Activated naive CD8-positive, alpha-beta T cell treated with anti-CD3 and anti-CD28 coated beads for 36 hours (primary cell): ENCODE data around the gene BCL2L11. TPM values are rescaled to one million over a fixed set of nuclear protein-coding genes. Genes with fewer than 3 reads are reported as not detected.

Experiments
- DNase-seq: peaks from one replicate; pipeline ENCODE4 v3.0.0; 2021
- H3K27ac Mint-ChIP-seq: one replicate; pipeline ENCODE4 v1.8.0; 2022; ENCODE audit warnings: mild to moderate bottlenecking, moderate library complexity, mixed read lengths
- H3K27me3 Mint-ChIP-seq: one replicate; pipeline ENCODE4 v1.8.0; 2022; ENCODE audit warnings: mild to moderate bottlenecking, mixed read lengths
- H3K36me3 Mint-ChIP-seq: one replicate; pipeline ENCODE4 v1.8.0; 2021; ENCODE audit warnings: mild to moderate bottlenecking, mixed read lengths
- H3K4me1 Mint-ChIP-seq: one replicate; pipeline ENCODE4 v1.8.0; 2021; ENCODE audit warnings: mixed read lengths
- H3K4me3 Mint-ChIP-seq: one replicate; pipeline ENCODE4 v1.8.0; 2022; ENCODE audit warnings: mild to moderate bottlenecking, moderate library complexity, mixed read lengths
- H3K9me3 Mint-ChIP-seq: one replicate; pipeline ENCODE4 v1.8.0; 2022; ENCODE audit warnings: mixed read lengths
- total RNA-seq, 2 experiments: library from RNA; stranded (reverse); gene quantifications; one replicate each; pipeline ENCODE4 v1.2.3, GENCODE V29; 2021

Gene BCL2L11
- total RNA-seq, 2 experiments from 2014 or later: 19.9 TPM

DNA sequence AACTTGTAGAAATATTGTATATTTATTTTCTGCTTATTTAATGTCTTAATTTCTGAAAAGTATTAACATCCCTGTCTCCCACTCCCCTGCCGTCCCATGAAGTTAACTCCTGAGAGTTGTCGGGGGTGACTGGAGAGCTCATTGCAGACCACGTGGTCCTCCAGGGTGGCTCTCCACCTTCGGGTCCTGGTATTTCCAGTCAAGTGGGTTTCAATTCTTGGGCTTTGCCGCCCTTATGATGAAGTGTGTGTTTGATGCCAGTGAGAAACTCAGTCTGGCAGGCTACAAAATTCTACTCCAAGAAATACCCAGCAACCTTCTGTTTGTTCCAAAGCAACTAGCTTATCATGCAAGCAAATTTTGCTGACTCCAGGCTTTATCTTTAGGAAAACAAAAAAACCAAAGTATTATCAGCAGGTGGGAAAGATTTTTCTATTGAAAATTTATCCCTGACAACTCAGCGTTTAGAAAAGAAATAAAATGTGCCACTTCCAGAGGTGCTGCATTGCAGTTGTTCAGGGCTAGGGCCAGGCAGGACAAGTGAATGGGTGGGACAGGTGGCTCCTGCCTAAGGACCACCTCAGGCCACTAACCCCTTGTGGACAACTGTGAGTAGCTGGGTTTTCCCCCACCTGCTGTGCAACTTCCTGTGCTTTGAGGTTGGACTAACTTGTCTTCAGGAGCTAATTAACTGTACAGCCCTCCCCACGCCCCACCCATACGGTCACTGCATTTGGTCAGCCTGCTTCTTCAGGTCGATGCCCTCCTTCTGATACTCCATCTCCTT is 46.6 kb downstream of the BCL2L11 start:
- peaks cover 8% of the 10 kb centered on the region for H3K27me3 Mint-ChIP-seq
- no peaks in the 10 kb centered on the region for H3K9me3 Mint-ChIP-seq
- H3K4me3 Mint-ChIP-seq: no peak overlapping the region
- H3K4me1 Mint-ChIP-seq: peaks cover 35% of the 10 kb centered on the region
- H3K36me3 Mint-ChIP-seq: peaks cover 15% of the 10 kb centered on the region
- no peak overlapping the region for H3K27ac Mint-ChIP-seq
- no peak for DNase-seq

DNA sequence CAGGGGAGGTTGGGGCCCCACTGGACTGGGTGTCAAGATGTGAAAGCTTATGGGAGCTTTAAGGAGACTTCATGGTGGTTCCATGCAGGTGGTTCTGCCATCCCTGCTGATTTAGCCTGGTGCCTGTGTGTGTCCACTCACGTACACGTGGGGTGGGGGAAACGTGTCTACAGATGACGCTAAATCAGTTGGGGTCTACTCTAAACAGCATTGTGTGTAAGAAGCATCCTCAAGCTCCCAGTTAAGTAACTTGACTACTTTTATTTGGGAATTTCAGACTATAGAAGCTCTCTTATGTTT is 47.1 kb downstream of the BCL2L11 start:
- no peak overlapping the region for H3K27ac Mint-ChIP-seq
- peaks cover 11% of the 10 kb centered on the region for H3K36me3 Mint-ChIP-seq
- H3K4me3 Mint-ChIP-seq: no peak overlapping the region
- peaks cover 8% of the 10 kb centered on the region for H3K27me3 Mint-ChIP-seq
- DNase-seq: no peak
- no peaks in the 10 kb centered on the region for H3K9me3 Mint-ChIP-seq
- H3K4me1 Mint-ChIP-seq: peaks cover 30% of the 10 kb centered on the region

DNA sequence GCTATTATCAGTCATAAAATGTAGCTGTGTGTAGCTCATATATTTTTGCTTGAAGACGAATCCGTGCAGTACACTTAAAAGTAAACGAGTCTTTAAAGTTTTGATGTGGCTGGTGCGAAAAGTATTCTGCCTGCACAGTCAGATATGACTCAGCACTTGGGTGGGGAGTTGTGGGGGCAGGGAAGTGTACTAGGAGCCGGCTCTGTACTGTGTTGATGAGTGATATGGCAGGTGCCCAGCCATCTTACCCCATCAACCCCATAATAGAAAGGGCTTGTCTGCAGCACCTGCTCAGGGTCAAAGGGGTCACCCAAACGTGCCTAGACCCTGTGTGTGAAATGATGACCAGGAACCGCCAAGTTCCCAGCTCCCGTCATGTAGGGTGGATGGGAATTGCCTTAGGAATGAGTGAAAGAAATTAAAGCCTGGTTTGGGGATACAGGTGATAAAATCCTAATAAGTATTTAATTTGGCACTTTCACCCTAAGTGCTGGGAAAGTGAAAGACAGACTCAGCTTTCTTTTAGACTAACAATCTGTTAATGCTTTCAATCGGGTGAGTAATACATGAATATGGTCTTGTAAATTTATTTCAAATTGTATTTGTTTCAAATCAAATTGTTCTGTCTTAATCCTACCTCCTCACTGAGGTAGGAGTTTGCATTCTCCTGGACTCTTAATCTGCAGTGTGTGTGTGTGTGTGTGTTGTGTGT is 48.0 kb downstream of the BCL2L11 start:
- H3K4me3 Mint-ChIP-seq: no peak overlapping the region
- peaks cover 24% of the 10 kb centered on the region for H3K4me1 Mint-ChIP-seq
- peaks cover 8% of the 10 kb centered on the region for H3K27me3 Mint-ChIP-seq
- no peak overlapping the region for H3K27ac Mint-ChIP-seq
- no peaks in the 10 kb centered on the region for H3K9me3 Mint-ChIP-seq
- peaks cover 8% of the 10 kb centered on the region for H3K36me3 Mint-ChIP-seq
- peak; percentile 72 for DNase-seq

DNA sequence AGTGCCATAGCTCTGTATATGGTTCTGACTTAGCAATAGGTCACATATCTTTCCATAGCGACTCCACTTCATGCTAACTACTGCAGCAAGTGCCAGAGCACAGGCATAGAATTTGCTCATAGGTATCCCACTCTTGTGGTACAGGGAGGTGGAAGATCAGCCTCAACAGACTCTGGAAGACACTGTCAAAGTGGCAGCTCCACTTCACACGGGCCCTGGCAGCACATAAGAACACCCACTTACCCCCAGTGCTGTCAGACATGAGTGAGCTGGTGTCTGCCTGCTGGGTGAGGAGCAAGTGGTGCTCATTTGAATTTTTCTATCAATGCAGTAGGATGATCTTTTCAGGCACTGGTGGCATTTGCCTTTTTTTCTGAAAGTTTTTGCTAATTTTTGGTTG is 48.6 kb downstream of the BCL2L11 start:
- Mint-ChIP-seq H3K9me3 (no peaks in the 10 kb centered on the region), H3K4me1 (peaks cover 24% of the 10 kb centered on the region), H3K36me3 (peaks cover 8% of the 10 kb centered on the region), H3K27me3 (peaks cover 8% of the 10 kb centered on the region), H3K27ac (no peak overlapping the region), H3K4me3 (no peak overlapping the region)
- no peak for DNase-seq

DNA sequence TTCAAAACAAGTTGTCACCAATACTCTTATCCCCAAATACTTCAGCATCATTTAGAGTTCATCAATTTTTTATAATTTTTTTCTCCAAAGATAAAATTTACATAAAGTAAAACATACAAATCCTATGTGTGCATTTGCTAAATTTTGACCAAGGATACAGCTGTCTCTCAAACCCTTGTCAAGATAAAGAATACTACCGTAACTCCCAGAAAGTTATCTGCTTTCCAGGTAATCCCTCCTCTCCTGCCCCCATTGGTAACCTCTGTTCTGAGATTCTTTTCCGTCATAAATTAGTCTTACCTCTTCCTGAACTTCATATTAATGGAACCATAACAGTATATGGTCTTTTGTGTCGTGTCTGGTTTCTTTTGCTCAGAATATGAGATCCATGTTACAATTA is 49.2 kb downstream of the BCL2L11 start:
- peaks cover 8% of the 10 kb centered on the region for H3K27me3 Mint-ChIP-seq
- H3K27ac Mint-ChIP-seq: no peak overlapping the region
- peaks cover 7% of the 10 kb centered on the region for H3K36me3 Mint-ChIP-seq
- peaks cover 21% of the 10 kb centered on the region for H3K4me1 Mint-ChIP-seq
- no peak for DNase-seq
- H3K9me3 Mint-ChIP-seq: no peaks in the 10 kb centered on the region
- no peak overlapping the region for H3K4me3 Mint-ChIP-seq

DNA sequence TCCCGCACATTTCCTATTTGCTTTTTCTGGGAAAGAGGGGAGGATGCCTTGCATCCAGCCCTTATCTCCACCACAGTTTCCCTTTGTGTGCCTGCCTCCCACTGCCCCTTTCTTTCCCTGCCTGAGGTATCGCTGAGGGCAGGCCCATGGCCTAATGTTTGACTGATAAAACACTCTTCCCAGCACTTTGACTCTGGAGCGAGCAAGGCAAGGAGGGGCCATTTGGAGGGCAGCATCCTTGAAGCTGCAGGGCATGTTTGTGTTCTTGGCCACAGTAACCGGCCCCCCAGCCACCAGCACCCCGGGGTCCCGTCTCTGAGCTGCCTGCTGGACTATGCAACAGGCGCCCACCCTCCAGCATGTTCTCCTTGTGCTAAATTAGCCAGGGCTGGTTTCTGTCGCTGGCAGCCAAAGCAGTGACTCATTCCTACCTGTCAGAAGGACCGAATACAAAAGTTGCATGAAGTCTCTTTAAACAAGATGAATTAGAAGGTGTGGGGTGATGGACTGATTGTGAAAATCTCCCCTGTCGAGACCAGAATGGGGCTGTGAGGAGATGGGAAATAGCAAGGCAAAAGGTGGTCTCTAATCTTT is 50.7 kb downstream of the BCL2L11 start:
- Mint-ChIP-seq H3K27ac (no peak overlapping the region), H3K4me3 (no peak overlapping the region), H3K4me1 (peaks cover 20% of the 10 kb centered on the region), H3K9me3 (no peaks in the 10 kb centered on the region), H3K36me3 (no peaks in the 10 kb centered on the region), H3K27me3 (peaks cover 8% of the 10 kb centered on the region)
- no peak for DNase-seq

DNA sequence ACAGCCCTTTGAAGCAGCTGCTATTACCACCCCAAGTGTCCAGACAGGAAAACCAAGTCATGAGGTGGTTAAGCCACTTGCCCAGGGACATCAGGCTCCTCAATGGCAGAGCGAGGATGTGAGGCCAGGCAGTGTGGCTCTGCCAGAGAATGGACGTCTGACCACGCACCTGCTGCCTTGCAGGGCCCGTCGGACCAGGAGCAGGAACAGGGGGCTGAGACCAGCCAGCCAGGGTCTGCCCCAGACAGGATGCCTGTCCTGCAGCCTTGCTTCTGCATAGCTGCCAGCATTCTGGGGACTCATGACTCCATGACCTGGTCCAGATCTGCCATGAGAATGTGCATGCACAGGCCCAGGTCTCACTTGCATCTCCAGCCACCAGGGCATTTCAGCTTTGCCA is 52.0 kb downstream of the BCL2L11 start:
- Mint-ChIP-seq H3K9me3 (no peaks in the 10 kb centered on the region), H3K36me3 (no peaks in the 10 kb centered on the region), H3K27ac (no peak overlapping the region), H3K27me3 (peaks cover 8% of the 10 kb centered on the region), H3K4me1 (peaks cover 15% of the 10 kb centered on the region), H3K4me3 (no peak overlapping the region)
- no peak for DNase-seq

DNA sequence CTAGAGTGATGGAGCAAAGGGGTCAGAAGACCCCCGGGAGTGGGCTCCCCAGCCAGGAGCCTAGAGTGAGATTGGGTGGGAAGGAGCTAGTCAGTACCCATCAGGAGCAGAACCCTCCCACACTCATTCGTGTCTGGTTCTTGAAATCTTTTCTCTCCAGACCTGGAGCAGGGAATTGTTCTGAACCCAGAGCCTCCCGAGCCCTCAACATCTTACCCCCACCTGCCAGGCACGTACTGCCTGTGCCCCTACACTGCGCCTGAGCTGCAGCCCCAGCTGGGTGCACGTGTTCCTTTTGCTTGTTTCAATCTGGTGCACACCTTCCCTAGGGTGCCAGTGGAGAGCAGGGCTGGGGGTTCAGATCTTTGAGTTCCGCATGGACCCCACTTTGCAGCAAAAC is 52.6 kb downstream of the BCL2L11 start:
- Mint-ChIP-seq H3K27ac (no peak overlapping the region), H3K9me3 (no peaks in the 10 kb centered on the region), H3K36me3 (no peaks in the 10 kb centered on the region), H3K27me3 (peaks cover 8% of the 10 kb centered on the region), H3K4me1 (peaks cover 10% of the 10 kb centered on the region), H3K4me3 (no peak overlapping the region)
- DNase-seq: no peak

DNA sequence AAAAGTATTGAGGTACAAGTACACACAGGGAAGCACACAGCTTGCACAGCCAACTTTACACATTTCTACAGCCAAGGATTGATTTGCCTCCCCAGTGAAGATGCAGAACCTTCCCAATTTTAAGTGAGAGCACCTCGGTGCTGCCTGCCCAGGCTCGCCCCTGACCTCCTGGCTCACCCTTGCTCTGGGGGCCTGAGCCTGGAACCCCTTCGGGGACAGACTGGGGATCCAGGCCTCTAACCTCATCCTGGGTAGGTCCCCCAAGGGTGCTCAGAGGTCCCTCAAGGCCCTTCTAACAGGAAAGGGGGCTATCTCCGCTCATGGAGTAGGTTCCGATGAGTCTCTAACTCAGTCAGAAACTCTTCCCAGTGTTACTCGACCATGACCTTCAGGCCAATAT is 53.1 kb downstream of the BCL2L11 start:
- Mint-ChIP-seq H3K27me3 (peaks cover 4% of the 10 kb centered on the region), H3K4me1 (peaks cover 5% of the 10 kb centered on the region), H3K9me3 (no peaks in the 10 kb centered on the region), H3K36me3 (no peaks in the 10 kb centered on the region), H3K27ac (no peak overlapping the region), H3K4me3 (no peak overlapping the region)
- DNase-seq: no peak

DNA sequence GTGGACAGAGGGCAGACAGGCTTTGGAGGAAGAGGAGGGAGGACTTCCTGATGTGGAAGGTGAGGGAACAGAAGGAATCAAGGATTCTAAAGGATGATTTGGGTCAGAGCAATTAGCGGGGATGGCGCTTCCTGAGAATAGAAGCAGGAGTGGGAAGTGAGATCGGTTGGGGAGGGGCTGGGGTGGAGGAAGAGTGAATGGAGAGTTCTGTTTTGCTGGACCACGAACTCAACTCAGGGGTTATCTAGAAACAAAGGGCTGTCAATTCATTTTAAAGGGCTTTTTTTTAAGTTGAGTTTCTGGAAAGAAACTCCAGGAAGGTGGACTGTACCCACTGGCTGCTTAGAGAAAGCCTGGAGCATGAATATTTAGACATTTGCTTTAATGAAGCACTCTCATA is 54.9 kb downstream of the BCL2L11 start:
- Mint-ChIP-seq H3K4me1 (no peaks in the 10 kb centered on the region), H3K36me3 (no peaks in the 10 kb centered on the region), H3K9me3 (no peaks in the 10 kb centered on the region), H3K27ac (no peak overlapping the region), H3K27me3 (no peaks in the 10 kb centered on the region), H3K4me3 (no peak overlapping the region)
- DNase-seq: no peak

DNA sequence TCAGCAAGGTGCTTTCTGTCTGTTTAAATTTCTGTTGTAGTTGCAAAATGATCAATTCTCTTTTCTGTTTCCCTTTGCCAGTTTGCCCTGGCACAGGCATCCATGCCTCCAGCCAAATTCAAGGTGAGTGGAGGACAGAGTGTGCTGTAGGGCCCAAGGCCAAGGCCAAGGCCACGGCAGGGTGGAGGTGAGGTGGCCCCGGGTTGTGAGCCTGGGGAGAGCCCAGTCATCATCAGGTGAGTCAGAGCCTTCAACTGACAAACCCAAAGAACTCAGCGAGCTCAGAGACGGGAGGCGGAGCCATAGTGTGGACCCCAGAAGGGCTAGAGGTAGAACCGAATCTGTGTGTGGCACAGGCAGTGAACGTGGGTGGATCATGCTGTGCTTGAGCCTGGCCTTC is 55.7 kb downstream of the BCL2L11 start:
- Mint-ChIP-seq H3K4me3 (no peak overlapping the region), H3K36me3 (no peaks in the 10 kb centered on the region), H3K27ac (no peak overlapping the region), H3K4me1 (no peaks in the 10 kb centered on the region), H3K27me3 (no peaks in the 10 kb centered on the region), H3K9me3 (no peaks in the 10 kb centered on the region)
- no peak for DNase-seq

DNA sequence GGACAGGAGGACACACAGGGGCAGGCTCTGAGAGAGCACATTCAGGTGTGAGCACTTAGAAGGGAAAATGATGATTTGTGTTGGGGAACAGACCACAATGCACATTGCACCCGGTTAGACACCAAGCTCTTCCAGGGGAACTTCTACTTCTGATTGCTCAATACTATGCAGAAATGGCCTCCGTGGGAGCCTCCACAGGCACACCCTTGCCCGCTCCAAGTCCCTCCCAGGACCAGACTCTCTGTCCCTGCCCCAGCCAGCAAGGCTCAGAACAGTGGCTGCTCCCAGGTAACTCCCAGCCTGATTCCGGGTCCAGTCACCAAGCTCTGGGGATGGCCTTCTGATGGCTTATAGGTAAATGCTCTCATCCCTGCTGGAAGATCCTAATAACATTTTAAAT is 56.2 kb downstream of the BCL2L11 start:
- H3K27me3 Mint-ChIP-seq: no peaks in the 10 kb centered on the region
- DNase-seq: no peak
- no peaks in the 10 kb centered on the region for H3K36me3 Mint-ChIP-seq
- no peaks in the 10 kb centered on the region for H3K4me1 Mint-ChIP-seq
- no peak overlapping the region for H3K4me3 Mint-ChIP-seq
- no peaks in the 10 kb centered on the region for H3K9me3 Mint-ChIP-seq
- H3K27ac Mint-ChIP-seq: no peak overlapping the region

DNA sequence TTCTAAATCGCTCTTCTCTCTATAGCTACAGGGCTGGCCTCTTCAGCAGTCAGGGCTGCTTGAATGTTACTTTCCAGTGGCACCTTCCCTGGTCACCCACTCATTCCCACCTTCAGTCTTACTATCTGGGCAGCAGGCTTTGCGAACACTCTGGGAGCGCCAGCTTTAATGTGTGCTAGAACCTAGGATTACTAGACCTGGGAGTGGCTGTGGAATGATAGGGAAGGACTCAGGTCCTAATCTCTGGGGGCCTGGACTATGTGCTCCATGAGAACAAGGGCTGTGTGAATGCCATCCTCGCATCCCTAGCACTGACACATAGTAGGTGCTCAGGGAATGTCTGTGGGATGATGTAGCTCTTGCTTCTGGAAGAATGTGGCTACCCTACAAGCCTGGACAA is 57.6 kb downstream of the BCL2L11 start:
- H3K4me3 Mint-ChIP-seq: no peak overlapping the region
- no peaks in the 10 kb centered on the region for H3K36me3 Mint-ChIP-seq
- H3K27ac Mint-ChIP-seq: no peak overlapping the region
- no peak for DNase-seq
- H3K9me3 Mint-ChIP-seq: no peaks in the 10 kb centered on the region
- H3K4me1 Mint-ChIP-seq: no peaks in the 10 kb centered on the region
- H3K27me3 Mint-ChIP-seq: no peaks in the 10 kb centered on the region

DNA sequence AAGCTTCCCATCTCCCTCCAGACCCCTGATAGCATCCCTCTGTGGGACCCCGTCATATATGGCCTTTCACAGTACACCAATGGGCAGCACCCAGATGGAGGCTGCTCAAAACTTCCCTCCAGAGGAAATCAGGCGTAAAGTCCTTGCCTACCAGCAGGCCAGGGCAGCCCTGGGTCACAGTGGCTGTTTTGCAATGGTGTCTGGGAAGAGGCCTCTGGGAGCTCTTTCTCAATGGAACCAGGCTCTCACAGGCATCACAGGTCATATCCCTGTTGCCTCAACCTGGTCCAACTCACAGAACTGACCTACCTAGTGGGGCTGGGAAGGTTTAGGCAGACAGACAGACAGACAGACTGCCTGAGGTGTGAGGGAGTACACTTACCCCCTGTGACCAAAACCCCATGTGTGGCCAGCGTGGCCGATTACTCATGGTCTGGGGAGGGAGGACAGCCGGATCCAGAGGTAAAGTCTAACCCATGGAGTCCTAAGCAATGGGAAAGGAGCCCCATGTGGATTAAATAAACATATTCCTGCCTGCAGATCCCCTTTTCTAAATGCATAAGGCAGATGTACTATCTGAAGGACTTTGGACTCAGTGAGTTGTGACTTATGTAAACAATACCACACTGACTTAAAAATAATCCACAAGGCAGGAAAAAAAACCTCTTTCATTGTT is 58.2 kb downstream of the BCL2L11 start:
- no peak for DNase-seq
- Mint-ChIP-seq H3K4me1 (no peaks in the 10 kb centered on the region), H3K36me3 (no peaks in the 10 kb centered on the region), H3K9me3 (no peaks in the 10 kb centered on the region), H3K4me3 (no peak overlapping the region), H3K27ac (no peak overlapping the region), H3K27me3 (no peaks in the 10 kb centered on the region)

DNA sequence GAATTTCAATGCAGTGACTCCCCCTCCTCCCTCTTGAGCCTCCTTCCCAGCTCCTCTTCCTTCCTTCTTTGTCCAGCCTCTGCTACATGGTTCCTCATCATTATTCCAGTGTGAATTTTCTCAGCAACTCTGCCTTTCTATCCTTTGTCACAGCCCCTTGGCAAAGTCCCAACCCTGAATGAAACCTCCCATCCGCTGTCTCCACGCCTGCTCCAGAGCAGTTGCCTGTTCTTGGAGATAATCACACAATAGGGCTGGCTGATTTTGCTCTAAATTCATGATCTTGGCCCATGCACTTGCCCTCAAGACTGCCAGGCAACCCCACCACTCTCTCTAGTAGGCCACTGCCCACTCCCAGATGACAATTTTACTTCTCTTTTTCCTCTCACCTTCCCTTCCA is 61.4 kb downstream of the BCL2L11 start:
- no peaks in the 10 kb centered on the region for H3K4me1 Mint-ChIP-seq
- no peaks in the 10 kb centered on the region for H3K27me3 Mint-ChIP-seq
- no peak overlapping the region for H3K27ac Mint-ChIP-seq
- no peaks in the 10 kb centered on the region for H3K36me3 Mint-ChIP-seq
- DNase-seq: no peak
- H3K9me3 Mint-ChIP-seq: no peaks in the 10 kb centered on the region
- no peak overlapping the region for H3K4me3 Mint-ChIP-seq
